ENCODE measurements around the gene FBXL5.
A peak's percentile ranks its signal among the peaks of the same experiment; 100 is the strongest.

GRCh38 chr4:15681372-15682241 lies 26.4 kb upstream of the FBXL5 start, which contains the start of gene FAM200B:
- TF ChIP-seq ATF2 (tag by site-specific recombination; IDR thresholded peaks at IDR 0.05; ENCODE audit: low read depth) (no peak), TCF7L2 (IDR thresholded peaks at IDR 0.05; ENCODE audit: borderline replicate concordance, low read depth, low read length) (no peak), ZBTB20 (tag by site-specific recombination; IDR thresholded peaks at IDR 0.05) (peak; percentile 69), KLF16 (tag by site-specific recombination; IDR thresholded peaks at IDR 0.05) (peak; percentile 97), ZNF658 (tag by site-specific recombination; IDR thresholded peaks at IDR 0.05) (no peak), ZNF10 (tag by site-specific recombination; IDR thresholded peaks at IDR 0.05) (no peak), CTCF (tag by site-specific recombination; IDR thresholded peaks at IDR 0.05) (peak; percentile 48; the same call in 1 of the 2 replicates), ZNF169 (tag by site-specific recombination; IDR thresholded peaks at IDR 0.05) (no peak), ZNF701 (tag by site-specific recombination; IDR thresholded peaks at IDR 0.05) (no peak), ZBTB6 (tag by site-specific recombination; IDR thresholded peaks at IDR 0.05) (0 out of 2 replicates have a peak, but pooled peaks have one; percentile 15)
- TF ChIP-seq, protein P1, sequence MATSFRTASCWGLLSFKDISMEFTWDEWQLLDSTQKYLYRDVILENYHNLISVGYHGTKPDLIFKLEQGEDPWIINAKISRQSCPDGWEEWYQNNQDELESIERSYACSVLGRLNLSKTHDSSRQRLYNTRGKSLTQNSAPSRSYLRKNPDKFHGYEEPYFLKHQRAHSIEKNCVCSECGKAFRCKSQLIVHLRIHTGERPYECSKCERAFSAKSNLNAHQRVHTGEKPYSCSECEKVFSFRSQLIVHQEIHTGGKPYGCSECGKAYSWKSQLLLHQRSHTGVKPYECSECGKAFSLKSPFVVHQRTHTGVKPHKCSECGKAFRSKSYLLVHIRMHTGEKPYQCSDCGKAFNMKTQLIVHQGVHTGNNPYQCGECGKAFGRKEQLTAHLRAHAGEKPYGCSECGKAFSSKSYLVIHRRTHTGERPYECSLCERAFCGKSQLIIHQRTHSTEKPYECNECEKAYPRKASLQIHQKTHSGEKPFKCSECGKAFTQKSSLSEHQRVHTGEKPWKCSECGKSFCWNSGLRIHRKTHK (tag by site-specific recombination; IDR thresholded peaks at IDR 0.05): no peak
- TF ChIP-seq, protein P2, sequence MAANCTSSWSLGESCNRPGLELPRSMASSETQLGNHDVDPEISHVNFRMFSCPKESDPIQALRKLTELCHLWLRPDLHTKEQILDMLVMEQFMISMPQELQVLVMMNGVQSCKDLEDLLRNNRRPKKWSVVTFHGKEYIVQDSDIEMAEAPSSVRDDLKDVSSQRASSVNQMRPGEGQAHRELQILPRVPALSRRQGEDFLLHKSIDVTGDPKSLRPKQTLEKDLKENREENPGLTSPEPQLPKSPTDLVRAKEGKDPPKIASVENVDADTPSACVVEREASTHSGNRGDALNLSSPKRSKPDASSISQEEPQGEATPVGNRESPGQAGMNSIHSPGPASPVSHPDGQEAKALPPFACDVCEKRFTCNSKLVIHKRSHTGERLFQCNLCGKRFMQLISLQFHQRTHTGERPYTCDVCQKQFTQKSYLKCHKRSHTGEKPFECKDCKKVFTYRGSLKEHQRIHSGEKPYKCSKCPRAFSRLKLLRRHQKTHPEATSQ (tag by site-specific recombination; IDR thresholded peaks at IDR 0.05): no peak
- TF ChIP-seq, protein P3, sequence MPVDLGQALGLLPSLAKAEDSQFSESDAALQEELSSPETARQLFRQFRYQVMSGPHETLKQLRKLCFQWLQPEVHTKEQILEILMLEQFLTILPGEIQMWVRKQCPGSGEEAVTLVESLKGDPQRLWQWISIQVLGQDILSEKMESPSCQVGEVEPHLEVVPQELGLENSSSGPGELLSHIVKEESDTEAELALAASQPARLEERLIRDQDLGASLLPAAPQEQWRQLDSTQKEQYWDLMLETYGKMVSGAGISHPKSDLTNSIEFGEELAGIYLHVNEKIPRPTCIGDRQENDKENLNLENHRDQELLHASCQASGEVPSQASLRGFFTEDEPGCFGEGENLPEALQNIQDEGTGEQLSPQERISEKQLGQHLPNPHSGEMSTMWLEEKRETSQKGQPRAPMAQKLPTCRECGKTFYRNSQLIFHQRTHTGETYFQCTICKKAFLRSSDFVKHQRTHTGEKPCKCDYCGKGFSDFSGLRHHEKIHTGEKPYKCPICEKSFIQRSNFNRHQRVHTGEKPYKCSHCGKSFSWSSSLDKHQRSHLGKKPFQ (tag by site-specific recombination; IDR thresholded peaks at IDR 0.05): no peak
- TF ChIP-seq, protein P4, sequence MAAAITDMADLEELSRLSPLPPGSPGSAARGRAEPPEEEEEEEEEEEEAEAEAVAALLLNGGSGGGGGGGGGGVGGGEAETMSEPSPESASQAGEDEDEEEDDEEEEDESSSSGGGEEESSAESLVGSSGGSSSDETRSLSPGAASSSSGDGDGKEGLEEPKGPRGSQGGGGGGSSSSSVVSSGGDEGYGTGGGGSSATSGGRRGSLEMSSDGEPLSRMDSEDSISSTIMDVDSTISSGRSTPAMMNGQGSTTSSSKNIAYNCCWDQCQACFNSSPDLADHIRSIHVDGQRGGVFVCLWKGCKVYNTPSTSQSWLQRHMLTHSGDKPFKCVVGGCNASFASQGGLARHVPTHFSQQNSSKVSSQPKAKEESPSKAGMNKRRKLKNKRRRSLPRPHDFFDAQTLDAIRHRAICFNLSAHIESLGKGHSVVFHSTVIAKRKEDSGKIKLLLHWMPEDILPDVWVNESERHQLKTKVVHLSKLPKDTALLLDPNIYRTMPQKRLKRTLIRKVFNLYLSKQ (tag by site-specific recombination; IDR thresholded peaks at IDR 0.05; ENCODE audit: borderline replicate concordance): no peak
